ENCODE measurements around the gene EFNA4.
A peak's percentile ranks its signal among the peaks of the same experiment; 100 is the strongest.
"Not testable (repeated sequence)": the region's sequence is repeated elsewhere in the genome, so short reads cannot be mapped to it uniquely, and the experiment has no call there.

EFNA4 gene

GRCh38 chr1:155091071-155092051, 27.8 kb downstream of the EFNA4 start:
- peak; percentile 82 for DNase-seq

GRCh38 chr1:155092131-155092530, 28.6 kb downstream of the EFNA4 start:
- DNase-seq, result no peak

GRCh38 chr1:155092641-155093040, 29.1 kb downstream of the EFNA4 start:
- DNase-seq, result no peak

GRCh38 chr1:155093911-155094621, 30.5 kb downstream of the EFNA4 start:
- no peak for DNase-seq

- DNase-seq, result no peak
These were observed 31.0 kb downstream of the EFNA4 start for GRCh38 chr1:155094622-155094948.

- DNase-seq, result no peak
These were observed 35.8 kb downstream of the EFNA4 start for GRCh38 chr1:155099331-155099730.

GRCh38 chr1:155103325-155103724, 39.8 kb downstream of the EFNA4 start:
- DNase-seq, result no peak

GRCh38 chr1:155104605-155105534, 41.3 kb downstream of the EFNA4 start:
- DNase-seq, result no peak

- DNase-seq, result no peak
These were observed 42.1 kb downstream of the EFNA4 start for GRCh38 chr1:155105604-155106011.

GRCh38 chr1:155106862-155107261, 43.3 kb downstream of the EFNA4 start:
- no peak for DNase-seq

- no peak for DNase-seq
These were observed 44.0 kb downstream of the EFNA4 start for GRCh38 chr1:155107309-155108264.

- no peak for DNase-seq
These were observed 44.8 kb downstream of the EFNA4 start for GRCh38 chr1:155108296-155108695.

- no peak for DNase-seq
These were observed 46.8 kb downstream of the EFNA4 start for GRCh38 chr1:155110381-155110780.

GRCh38 chr1:155110826-155111225, 47.3 kb downstream of the EFNA4 start:
- DNase-seq, result no peak

- no peak for DNase-seq
These were observed 50.0 kb downstream of the EFNA4 start for GRCh38 chr1:155113450-155113980.

GRCh38 chr1:155116113-155116764, 52.7 kb downstream of the EFNA4 start:
- no peak for DNase-seq

GRCh38 chr1:155117610-155118009, 54.1 kb downstream of the EFNA4 start:
- DNase-seq, result no peak

- not testable (repeated sequence) for DNase-seq
These were observed 54.5 kb downstream of the EFNA4 start for GRCh38 chr1:155118090-155118489.
